ENCODE data around the gene CD81.
"Not testable (repeated sequence)": the region's sequence is repeated elsewhere in the genome, so short reads cannot be mapped to it uniquely, and the experiment has no call there.

The CD81 gene, protein sequence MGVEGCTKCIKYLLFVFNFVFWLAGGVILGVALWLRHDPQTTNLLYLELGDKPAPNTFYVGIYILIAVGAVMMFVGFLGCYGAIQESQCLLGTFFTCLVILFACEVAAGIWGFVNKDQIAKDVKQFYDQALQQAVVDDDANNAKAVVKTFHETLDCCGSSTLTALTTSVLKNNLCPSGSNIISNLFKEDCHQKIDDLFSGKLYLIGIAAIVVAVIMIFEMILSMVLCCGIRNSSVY

DNA sequence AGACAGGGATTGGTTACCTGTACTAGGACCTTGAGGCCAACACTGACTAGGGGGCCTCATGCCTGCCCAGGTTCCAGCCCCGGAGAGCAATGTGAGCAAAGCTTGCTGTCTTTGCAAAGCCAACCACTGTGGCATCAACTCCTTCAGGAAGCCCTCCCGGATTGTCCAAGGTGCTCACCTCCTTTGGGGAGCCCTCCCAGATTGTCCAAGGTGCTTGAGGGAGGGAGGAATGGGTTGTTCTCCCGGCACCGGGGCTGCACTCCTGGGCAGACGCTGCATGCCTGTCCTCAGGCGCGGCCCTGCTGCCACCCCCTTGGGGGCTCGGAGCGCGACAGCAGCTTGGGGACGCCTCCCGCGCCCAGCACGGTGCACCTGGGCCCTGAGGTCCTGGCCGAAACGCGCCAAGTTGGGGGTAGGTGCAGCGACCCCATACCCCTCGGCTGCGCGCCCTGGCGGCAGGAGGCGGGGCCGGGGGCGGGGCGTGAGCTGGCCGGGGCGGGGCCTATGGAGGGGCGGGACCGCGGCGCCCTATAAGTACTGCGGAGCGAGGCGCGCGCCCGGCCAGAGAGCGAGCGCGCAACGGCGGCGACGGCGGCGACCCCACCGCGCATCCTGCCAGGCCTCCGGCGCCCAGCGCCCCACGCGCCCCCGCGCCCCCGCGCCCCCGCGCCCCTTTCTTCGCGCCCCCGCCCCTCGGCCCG is at the start of gene CD81:
TSS of gene CD81 (plus strand) at position 560 of the 701 bp plus-strand sequence. CDS start 240 bp downstream, outside the sequence.
- peak within 1 kb of the TSS; percentile 92 for H3K27ac ChIP-seq
- TF ChIP-seq, protein P1, sequence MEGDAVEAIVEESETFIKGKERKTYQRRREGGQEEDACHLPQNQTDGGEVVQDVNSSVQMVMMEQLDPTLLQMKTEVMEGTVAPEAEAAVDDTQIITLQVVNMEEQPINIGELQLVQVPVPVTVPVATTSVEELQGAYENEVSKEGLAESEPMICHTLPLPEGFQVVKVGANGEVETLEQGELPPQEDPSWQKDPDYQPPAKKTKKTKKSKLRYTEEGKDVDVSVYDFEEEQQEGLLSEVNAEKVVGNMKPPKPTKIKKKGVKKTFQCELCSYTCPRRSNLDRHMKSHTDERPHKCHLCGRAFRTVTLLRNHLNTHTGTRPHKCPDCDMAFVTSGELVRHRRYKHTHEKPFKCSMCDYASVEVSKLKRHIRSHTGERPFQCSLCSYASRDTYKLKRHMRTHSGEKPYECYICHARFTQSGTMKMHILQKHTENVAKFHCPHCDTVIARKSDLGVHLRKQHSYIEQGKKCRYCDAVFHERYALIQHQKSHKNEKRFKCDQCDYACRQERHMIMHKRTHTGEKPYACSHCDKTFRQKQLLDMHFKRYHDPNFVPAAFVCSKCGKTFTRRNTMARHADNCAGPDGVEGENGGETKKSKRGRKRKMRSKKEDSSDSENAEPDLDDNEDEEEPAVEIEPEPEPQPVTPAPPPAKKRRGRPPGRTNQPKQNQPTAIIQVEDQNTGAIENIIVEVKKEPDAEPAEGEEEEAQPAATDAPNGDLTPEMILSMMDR (IDR thresholded peaks at IDR 0.05), result no peak
- no peak for TF ChIP-seq ZFX (IDR thresholded peaks at IDR 0.05; ENCODE audit: borderline replicate concordance)

DNA sequence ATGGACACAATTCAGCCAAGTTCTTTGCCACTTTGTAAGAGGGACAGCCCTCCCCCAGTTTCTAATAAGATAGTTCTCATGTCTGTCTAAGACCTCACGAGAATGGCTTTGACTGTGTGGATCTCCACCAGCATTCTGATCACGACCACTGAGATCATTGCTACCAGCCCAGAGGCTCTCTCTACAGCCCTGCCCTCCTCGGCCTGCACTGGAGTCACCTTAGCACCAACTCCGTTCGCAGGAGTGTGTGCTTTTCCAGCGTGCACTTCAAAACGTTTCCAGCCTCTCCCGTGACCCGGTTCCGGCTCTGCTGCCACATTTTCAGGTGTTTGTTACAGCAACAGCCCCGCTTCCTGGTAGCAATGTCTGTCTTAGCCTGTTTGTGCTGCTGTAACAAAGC is 49.1 kb upstream of the CD81 start:
- TF ChIP-seq, protein P1 (IDR thresholded peaks at IDR 0.05), result no peak
- no peak for TF ChIP-seq ZFX (IDR thresholded peaks at IDR 0.05; ENCODE audit: borderline replicate concordance)
- H3K27ac ChIP-seq, result no peak overlapping the region

DNA sequence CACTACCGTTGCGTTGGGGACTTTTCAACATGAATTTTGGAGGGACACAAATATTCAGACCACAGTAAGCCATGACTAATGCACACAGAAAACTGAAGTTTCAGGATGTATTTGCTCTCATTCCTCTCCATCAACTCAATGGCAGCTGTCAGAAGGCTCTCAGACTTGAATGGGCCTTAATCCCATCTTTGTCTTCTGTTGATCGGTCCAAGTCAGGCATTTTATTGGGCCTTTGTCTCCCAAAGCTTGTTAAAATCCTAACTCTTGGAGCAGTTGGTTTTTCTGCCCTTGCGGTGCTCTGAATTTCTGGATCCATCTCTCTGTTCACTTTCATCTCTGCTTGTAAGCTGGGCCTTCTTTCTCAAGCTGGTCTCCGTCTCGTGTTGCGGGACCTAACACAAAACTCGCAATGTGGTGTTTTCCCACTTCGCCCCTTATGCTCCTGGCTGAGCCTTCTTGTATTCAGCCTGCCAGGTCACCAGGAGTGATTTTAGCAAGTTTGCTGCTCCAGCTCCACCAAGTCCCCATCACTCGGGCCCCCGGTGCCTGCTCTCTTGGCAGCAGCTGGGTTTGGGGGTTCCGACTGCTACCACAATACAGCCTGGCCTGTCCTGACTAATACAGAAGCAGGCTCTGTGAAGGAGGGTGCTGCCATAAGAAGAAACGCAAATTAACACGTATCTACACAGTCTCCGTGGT is 48.3 kb upstream of the CD81 start:
- no peak for TF ChIP-seq ZFX (IDR thresholded peaks at IDR 0.05; ENCODE audit: borderline replicate concordance)
- TF ChIP-seq, protein P1 (IDR thresholded peaks at IDR 0.05), result no peak
- no peak overlapping the region for H3K27ac ChIP-seq

DNA sequence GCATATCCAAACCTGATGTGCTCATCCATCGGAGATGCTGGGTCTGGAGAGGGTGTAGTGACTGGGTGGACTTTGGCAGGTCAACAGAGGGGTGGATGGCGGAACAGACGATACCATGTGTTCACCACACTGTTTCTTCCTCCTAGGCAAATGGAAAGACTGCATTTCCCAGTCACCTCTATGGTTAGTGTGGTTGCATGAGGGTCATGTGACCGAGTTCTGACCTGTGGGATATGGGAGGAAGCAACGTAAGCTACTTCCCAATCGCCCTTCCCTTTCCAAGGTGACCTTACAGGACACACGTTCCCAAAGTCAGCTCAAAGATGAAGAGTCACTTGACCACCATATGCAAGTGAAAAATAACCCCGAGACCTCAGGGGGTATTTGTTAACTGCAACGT is 47.6 kb upstream of the CD81 start:
- H3K27ac ChIP-seq, result no peak overlapping the region
- TF ChIP-seq ZFX (IDR thresholded peaks at IDR 0.05; ENCODE audit: borderline replicate concordance), result no peak
- TF ChIP-seq, protein P1 (IDR thresholded peaks at IDR 0.05), result no peak

DNA sequence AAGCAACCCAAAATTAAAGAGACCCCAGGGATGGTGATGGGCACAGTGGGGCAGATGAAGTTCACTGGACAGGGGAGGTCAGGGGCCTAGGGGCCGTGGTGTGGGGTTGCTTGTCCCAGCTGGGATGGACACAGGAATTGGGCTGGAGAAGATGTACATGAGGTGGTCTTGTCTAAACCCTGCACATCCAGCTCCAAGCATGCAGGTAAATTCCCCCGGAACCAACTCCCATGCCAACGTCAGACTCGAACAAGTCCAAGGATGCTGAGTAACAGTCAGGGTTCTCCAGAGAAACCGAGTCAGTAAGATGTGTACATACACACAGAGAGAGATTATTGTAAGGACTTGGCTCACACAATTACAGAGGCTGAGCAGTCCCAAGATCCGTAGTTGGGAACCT is 46.4 kb upstream of the CD81 start:
- no peak for TF ChIP-seq ZFX (IDR thresholded peaks at IDR 0.05; ENCODE audit: borderline replicate concordance)
- TF ChIP-seq, protein P1 (IDR thresholded peaks at IDR 0.05), result no peak
- no peak overlapping the region for H3K27ac ChIP-seq

DNA sequence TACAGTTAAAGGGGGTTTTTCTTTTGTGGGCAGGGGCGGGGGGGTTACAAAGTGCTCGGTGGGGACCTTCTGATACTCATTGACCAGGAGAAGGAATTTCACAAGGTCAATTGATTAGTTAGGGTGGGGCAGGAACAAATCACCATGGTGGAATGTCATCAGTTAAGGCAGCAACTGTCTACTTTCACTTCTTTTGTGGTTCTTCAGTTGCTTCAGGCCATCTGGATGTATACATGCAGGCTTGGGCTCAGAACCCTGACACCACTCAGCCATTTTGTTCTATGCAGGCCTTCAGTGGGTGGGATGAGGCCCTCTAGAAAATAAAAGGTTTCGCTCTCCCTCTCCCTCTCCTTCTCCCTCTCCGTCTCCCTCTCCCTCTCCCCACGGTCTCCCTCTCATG is 45.7 kb upstream of the CD81 start:
- H3K27ac ChIP-seq, result no peak overlapping the region
- TF ChIP-seq ZFX (IDR thresholded peaks at IDR 0.05; ENCODE audit: borderline replicate concordance), result no peak
- TF ChIP-seq, protein P1 (IDR thresholded peaks at IDR 0.05), result no peak

DNA sequence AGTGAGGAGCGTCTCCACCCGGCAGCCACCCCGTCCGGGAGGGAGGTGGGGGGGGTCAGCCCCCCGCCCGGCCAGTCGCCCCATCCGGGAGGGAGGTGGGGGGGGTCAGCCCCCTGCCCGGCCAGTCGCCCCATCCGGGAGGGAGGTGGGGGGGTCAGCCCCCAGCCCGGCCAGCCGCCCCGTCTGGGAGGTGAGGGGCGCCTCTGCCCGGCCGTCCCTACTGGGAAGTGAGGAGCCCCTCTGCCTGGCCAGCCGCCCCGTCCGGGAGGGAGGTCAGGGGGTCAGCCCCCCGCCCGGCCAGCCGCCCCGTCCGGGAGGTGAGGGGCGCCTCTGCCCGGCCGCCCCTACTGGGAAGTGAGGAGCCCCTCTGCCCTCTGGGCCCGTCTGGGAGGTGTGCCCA is 44.5 kb upstream of the CD81 start:
- H3K27ac ChIP-seq, result not testable (repeated sequence)

DNA sequence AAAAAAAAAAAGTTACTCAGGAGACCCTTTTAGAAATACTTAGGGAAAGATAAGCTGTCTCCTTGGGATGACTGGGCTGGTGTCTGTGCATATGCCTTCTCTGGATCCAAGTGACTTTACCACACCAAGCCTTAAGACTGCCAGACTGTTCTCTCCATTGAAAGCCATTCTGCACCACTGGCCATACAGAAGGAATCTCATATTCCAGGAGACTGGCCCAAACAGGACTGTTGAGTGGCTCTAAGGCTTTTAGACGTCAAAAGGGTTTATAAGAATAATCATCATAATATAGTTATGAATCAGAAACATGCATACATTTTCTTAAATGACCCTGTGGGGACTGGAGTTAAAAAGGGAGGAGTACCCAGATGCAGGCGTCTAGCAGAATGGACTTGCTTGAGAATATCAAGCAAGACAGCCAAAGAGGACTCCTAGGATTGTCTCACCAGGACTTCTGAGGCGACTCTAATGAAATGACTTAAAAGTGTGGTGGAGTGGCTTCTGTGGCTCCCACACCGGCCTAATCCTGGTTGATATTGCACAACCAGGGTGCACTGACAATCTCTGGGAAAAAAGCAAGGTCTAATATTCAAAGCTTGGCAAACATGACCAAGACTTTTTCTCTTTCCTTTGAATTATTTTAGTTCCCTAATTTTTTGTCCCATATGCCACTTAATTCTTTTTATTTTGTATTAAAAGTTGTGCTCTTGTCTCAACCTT is 43.5 kb upstream of the CD81 start:
- not testable (repeated sequence) for H3K27ac ChIP-seq

DNA sequence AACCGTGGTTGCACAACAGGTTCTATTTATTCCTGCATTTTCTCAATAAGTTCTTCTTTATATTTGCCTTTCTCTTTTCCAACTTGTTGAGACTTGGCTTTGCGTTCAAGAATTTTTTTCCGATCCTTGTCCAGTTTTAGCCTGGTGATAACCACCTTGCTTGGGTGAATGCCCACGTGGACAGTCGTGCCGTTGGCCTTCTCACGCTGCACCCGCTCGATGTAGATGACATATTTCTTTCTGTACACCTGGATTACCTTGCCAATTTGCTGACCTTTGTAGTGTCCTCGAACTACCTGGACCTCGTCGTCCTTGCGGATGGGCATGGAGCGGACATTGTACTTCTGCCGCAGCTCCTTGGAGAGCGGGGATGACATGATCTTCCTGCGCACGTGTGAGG is 41.8 kb upstream of the CD81 start:
- not testable (repeated sequence) for H3K27ac ChIP-seq

DNA sequence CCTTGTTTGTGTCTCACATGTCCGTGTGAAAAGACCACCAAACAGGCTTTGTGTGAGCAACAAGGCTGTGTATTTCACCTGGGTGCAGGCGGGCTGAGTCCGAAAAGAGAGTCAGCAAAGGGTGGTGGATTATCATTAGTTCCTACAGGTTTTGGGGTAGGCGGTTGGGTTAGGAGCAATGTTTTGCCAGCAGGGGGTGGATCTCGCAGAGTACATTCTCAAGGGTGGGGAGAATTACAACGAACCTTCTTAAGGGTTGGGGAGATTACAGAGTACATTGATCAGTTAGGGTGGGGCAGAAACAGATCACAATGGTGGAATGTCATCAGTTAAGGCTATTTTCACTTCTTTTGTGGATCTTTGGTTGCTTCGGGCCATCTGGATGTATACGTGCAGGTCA is 38.4 kb upstream of the CD81 start:
- not testable (repeated sequence) for H3K27ac ChIP-seq

Data from 22Rv1 (cell line).